ENCODE results near the gene ATP8A2.

DNA sequence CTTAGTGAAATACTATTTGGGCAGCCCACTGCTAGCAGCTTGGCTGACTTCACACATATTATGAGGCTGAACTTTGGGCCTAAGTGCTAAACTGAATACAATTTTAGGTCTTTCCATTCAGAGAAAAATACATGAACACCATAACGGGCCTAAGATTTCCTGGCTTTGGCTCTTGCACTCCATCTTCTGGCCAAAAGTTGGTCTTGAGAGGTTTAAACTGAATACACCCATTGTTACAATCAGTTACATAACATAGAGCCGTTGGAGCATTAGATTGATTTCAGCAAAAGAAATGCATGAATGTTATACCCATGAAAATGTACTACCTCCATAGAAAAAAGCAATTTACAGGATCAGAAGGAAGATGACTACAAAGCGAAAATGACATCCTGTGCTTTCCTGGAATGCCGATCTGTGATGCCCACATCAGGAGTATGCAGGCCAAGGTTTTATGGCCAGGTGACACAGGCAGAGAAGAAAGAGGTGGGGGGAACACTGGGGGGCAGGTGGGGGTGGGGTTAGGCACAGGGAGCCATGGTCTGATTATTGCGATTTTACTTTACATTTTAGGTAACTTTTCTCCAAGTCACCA, 691.2 kb downstream of the ATP8A2 start:
- TF ChIP-seq POLR2AphosphoS5 (IDR thresholded peaks at IDR 0.05) (no peak), POLR2A (IDR thresholded peaks at IDR 0.05) (no peak), EP300 (IDR thresholded peaks at IDR 0.05; ENCODE audit: low read depth) (no peak)
- TF ChIP-seq, protein P1, sequence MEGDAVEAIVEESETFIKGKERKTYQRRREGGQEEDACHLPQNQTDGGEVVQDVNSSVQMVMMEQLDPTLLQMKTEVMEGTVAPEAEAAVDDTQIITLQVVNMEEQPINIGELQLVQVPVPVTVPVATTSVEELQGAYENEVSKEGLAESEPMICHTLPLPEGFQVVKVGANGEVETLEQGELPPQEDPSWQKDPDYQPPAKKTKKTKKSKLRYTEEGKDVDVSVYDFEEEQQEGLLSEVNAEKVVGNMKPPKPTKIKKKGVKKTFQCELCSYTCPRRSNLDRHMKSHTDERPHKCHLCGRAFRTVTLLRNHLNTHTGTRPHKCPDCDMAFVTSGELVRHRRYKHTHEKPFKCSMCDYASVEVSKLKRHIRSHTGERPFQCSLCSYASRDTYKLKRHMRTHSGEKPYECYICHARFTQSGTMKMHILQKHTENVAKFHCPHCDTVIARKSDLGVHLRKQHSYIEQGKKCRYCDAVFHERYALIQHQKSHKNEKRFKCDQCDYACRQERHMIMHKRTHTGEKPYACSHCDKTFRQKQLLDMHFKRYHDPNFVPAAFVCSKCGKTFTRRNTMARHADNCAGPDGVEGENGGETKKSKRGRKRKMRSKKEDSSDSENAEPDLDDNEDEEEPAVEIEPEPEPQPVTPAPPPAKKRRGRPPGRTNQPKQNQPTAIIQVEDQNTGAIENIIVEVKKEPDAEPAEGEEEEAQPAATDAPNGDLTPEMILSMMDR (IDR thresholded peaks at IDR 0.05) = peak; percentile 51 to 57 (median 55)

All from transverse colon (tissue), 4 donors.